Endothelial cell of hepatic sinusoid (primary cell): ENCODE results near the gene WNT7B.

Experiments used
- in situ Hi-C: cut with HindIII; loops from 2 replicates; pipeline ENCODE4 v1.10.0; 2017; ENCODE audit warnings: low sequenced_read_pairs

WNT7B gene

DNA sequence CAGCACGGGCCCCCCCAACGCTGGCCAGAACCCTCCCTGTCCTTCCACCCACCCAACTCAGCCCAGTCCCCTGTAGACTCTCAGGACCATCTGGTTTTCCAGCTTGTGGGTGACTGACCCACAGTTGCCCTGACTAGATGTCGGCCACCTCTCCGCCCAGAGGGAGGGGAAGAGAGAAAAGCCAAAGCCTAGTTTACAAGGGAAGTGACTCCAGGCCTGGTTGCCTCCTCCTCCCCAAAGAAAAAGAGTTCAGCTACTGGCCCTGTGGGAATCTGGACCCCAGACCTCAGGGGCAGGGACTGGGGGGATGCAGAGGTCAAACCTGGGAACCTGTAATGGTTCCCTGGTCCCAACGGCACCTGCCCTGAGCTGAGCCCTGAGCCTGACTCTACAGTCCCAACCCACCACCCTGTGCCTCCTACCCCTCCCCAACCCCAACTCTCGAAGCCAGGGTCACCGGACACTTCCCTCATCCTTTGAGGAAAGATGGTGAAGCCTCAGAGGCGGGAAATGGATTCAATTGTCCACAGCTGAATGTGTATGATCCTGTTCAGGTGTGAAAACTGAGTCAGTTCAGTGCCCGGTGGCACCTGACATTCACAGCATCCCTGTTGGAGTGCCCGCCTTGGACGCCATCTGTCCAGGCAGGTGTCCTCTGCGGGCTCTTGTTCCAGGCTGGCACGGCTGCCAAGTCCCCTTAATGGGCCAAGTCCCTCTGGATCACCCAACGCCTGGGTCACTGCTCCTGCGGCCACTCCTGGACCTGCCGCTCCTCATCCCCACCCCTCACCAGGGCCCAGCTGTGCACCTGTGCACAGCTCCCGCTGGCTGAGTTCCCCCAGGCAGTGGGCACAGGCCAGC lies 21.0 kb upstream of the WNT7B start:
- in situ Hi-C loops = no loop called here

GRCh38 chr22:45997077-45997776 lies 20.3 kb upstream of the WNT7B start:
- in situ Hi-C loops = no loop called here

GRCh38 chr22:45996241-45997076 lies 19.5 kb upstream of the WNT7B start:
- in situ Hi-C loops = no loop called here

GRCh38 chr22:45995405-45996101 lies 18.6 kb upstream of the WNT7B start:
- in situ Hi-C loops = no loop called here

DNA sequence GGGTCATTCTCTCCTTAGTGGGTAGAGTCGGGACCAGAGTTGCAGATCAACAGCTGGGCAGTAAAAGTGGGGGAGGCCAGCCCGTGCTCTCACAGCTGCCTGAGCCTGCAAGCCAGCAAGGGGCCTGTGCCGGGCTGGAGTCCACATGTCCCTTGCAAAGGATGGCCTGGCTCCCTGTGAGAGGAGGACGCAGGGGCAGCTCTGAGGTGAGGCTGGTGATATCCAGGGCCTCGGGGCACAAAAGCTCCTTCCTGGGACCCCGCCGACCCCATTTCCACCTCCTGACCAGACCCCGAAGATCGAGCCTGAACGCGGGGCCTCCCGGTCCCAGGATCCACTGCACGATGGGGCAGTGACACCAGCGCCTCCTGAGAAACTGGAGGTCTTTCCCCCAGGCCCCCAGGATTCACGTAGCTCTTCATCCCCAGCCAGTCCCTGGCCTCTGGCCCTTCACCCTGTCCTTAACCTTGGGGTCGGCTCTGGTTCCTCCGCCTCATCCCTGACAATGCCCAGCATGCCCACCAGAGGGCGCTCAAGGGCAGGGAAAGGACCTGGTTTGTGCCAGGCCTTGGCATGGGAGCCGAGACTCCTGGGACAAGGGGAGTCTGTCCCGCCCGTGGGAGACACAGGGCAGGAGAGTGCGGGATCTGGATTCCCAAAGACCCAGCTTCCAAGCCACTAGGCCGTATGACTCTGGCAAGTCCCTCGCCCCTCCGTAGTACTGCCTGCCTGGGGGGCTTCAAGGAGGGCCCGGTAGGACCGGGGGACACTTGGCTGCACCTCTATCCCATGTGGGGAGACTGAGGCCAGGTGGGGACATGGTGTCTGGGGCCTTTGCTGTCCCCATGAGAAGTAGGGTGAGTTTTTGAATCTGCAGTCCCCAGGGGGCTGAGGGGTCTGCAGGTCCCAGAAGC lies 17.8 kb upstream of the WNT7B start:
- in situ Hi-C loops = no loop called here

GRCh38 chr22:45993841-45994240 lies 16.9 kb upstream of the WNT7B start:
- in situ Hi-C loops = no loop called here

DNA sequence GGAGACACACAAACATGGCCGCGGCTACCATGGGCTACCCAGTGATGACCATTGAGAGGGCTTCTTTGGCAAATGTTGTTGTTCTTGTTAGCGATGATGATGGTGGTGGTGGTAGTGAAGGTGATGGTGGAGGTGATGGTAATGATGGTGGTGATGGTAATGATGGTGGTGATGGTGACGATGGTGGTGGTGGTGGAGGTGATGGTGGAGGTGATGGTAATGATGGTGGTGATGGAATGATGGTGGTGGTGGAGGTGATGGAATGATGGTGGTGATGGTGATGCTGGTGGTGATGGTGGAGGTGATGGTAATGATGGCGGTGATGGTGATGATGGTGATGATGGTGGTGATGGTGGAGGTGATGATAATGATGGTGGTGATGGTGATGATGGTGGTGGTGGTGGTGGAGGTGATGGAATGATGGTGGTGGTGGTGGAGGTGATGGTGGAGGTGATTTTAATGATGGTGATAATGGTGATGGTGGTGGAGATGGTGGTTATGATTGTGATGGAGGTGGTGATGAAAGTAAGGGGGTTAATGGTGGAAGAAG lies 16.3 kb upstream of the WNT7B start:
- in situ Hi-C loops = no loop called here

- in situ Hi-C loops = no loop called here
Measured at GRCh38 chr22:45992737-45993136, 15.8 kb upstream of the WNT7B start.

GRCh38 chr22:45991098-45991497 lies 14.1 kb upstream of the WNT7B start:
- in situ Hi-C loops = no loop called here

DNA sequence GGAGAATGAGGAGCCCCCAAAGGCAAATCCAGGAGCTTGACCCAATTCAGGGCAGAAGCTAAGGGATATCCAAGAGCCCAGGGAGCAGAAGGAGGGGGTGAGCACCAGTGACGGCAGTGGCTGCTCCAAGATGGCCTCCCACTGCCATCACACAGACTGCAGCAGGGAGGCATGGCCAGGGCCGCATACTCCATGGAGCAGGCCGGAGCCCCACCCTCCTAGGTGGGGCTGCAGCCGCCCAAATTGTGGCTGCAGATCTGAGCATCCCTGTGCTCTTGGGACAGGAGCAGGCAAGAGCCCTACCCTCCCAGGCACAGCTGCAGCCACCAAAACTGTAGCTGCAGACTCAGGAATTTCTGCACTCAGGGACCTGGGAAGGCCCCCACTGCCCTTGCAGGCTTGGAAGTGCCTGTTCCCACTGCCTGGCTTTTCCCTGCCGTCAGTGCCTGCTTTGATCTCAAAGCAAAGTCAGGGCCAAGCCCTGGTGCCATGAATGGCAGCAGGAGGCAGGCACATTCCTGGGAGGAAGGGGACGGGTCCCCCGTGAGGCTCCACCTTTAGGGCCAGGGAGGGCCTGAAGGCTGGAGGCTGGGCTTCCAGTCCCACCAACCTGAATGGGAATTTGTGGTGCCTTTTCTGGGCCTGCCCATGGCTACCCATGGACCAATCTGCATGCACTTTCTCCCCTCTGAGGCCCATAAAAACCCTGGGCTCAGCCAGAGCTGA lies 10.3 kb upstream of the WNT7B start:
- in situ Hi-C loops = no loop called here

DNA sequence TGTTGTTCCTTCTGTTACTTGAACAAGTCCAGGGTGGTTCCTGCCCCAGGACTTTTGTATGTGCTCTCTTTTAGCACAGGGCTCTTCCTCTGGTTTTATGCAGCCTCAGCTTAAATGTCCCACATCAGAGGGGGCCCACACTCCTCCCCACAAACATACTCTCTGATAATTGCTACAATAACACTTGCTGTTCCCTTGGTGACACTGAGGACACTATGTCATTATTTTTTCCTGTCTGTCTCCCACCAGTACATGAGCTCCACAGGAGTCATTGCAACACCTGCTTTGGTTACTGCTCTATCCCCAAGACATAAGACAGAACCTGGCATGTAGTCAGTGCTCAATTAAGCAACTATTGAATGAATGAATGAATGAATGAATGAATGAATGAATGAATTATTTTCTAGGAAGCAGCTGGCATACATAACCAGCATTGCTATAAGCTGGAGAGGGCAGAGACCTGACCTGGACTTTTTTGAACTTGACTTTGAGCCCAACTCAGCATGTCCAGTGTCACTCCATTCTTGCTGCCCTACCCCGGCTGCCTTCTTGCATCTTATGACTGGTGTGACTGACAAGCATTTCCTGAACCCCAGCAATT lies 7.5 kb upstream of the WNT7B start:
- in situ Hi-C loops = no loop called here

DNA sequence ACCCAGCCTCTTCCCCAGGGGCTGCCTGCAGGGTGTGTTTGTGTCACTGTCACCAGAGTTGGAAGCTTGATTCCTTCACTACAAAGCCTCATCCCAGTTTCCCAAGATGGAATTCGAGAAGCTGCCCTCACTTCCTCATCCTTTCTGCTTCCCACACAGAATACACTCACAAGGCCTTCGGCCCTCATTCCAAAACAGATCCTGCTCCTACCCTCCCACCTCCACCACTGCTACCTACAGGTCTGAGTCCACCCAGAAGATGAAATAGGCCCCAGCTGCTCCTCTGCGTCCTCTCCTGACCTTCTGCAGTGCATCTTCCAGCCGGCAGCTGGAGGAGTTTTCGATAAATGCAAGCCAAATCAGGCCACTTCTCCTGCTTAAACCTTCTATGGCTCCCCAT lies 6.8 kb upstream of the WNT7B start:
- in situ Hi-C loops = no loop called here

GRCh38 chr22:45980761-45981160 lies 3.8 kb upstream of the WNT7B start:
- in situ Hi-C loops = no loop called here

- in situ Hi-C loops = no loop called here
Measured at GRCh38 chr22:45980268-45980570, 3.3 kb upstream of the WNT7B start.

- in situ Hi-C loops = no loop called here
Measured at GRCh38 chr22:45978275-45978713, 1.3 kb upstream of the WNT7B start.

GRCh38 chr22:45977551-45978274 lies 751 bp upstream of the WNT7B start:
- in situ Hi-C loops = no loop called here

DNA sequence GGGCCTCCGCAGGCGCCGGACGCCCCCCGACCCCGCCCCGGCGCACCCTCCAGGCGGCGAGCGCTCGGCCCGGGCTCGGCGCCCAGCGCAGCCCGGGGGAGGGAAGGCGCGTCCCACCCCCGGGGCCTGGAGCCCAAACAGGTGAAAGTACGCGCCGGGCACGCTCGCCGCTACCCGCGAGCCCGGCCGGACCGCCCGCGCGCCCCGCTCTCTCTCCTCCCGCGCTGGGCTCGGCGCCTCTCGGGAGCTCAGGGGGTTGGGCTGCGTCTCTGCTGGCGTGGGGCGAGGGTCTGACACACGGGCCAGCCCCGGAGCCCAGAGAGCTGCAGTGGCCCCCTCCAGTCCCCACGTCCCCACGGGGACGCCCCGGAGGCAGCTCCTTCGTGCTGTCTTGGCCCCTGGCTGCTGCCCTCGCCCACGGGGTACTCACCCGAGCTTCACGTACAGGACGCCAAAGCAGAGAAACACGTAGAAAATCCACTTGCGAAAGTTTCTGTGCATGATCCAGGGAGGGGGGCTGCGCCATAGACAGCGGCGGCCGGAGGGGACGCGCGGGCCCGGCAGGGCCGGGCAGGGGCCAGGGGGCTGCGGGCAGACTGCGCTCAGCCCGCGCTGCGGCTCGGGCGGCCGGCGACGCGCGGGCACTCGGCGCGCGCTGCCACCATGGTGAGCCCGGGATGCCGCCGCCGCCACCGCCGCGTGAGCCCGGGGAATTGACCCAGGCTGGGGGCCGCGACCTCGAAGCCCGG lies 534 bp downstream of the WNT7B start:
- in situ Hi-C loops = no loop called here
